ENCODE results near the gene LYPD8. TPM values are rescaled to one million over a fixed set of nuclear protein-coding genes. Genes with fewer than 3 reads are reported as not detected.

LYPD8 gene
- total and polyA plus RNA-seq, 2 of the 8 experiments (the other 6 are each of a cell fraction or from before 2014, with no cell fraction given): not detected

DNA sequence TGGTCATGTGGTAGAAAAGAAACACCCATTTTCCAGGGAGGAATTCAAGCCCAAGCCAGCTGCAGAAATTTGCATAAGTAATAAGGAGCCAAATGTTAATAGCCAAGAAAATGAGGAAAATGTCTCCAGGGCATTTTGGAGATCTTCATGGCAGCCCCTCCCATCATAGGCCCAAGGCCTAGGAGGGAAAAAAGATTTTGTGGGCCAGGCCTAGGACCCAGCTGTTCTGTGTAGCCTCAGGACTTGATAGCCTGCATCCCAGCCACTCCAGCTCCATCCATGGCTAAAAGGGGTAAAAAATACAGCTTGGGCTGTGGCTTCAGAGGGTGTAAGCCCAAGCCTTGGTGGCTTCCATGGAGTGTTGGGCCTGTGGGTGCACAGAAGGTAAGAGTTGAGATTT lies 21.4 kb upstream of the LYPD8 start (continued):
- TF ChIP-seq RAD21 (IDR thresholded peaks at IDR 0.05 in 1 of 2, conservative IDR thresholded peaks at IDR 0.05 in 1 of 2; ENCODE audit: low read depth in 2 of 2, low read length in 2 of 2) (no peak), NANOG (IDR thresholded peaks at IDR 0.05; ENCODE audit: insufficient read depth, low read depth, low read length, poor library complexity, severe bottlenecking) (no peak)

Measured in H1 (cell line).